OCI-LY1 (cell line): ENCODE results near the gene DHRS3.

Experiments used
- H2AFZ ChIP-seq: fragments of 200-600 bp; sonication (generic), shearing (Covaris generic); 2 replicates; pipeline ENCODE4 v1.6.0; 2014; ENCODE audit warnings: antibody characterized with exemption, mild to moderate bottlenecking, low read length
- H3F3A ChIP-seq: fragments of 200-600 bp; sonication (generic), shearing (Covaris generic); 2 replicates; pipeline ENCODE4 v1.6.0; 2014; ENCODE audit warnings: mild to moderate bottlenecking, antibody characterized with exemption, low read length, moderate library complexity; ENCODE audit not compliant: insufficient read depth
- H3K27ac ChIP-seq: fragments of 200-600 bp; sonication (generic); 2 replicates; pipeline ENCODE4 v1.5.1; 2014; ENCODE audit warnings: low read length, mixed run types, mild to moderate bottlenecking, low read depth; ENCODE audit not compliant: poor library complexity, severe bottlenecking
- H3K27me3 ChIP-seq: fragments of 200-600 bp; sonication (generic); 2 replicates; pipeline ENCODE4 v1.6.0; 2014; ENCODE audit warnings: antibody characterized with exemption, mild to moderate bottlenecking, low read length, moderate library complexity; ENCODE audit not compliant: insufficient read depth
- H3K36me3 ChIP-seq: fragments of 200-600 bp; sonication (generic); 2 replicates; pipeline ENCODE4 v1.6.1; 2014; ENCODE audit warnings: mild to moderate bottlenecking, antibody characterized with exemption, low read length, moderate library complexity, mixed read lengths; ENCODE audit not compliant: insufficient read depth
- H3K4me1 ChIP-seq: fragments of 200-600 bp; sonication (generic); 2 replicates; pipeline ENCODE4 v1.5.1; 2014; ENCODE audit warnings: mild to moderate bottlenecking, low read length, moderate library complexity; ENCODE audit not compliant: insufficient read depth, severe bottlenecking
- H3K4me2 ChIP-seq: fragments of 200-600 bp; sonication (generic), shearing (Covaris generic); 2 replicates; pipeline ENCODE4 v1.6.1; 2014; ENCODE audit warnings: low read length
- H3K4me3 ChIP-seq: fragments of 200-600 bp; sonication (generic); 2 replicates; pipeline ENCODE4 v1.5.1; 2014; ENCODE audit warnings: low read length, low read depth, mild to moderate bottlenecking, mixed read lengths; ENCODE audit not compliant: poor library complexity, severe bottlenecking
- H3K79me2 ChIP-seq: fragments of 200-600 bp; shearing (Covaris generic); 2 replicates; pipeline ENCODE4 v1.6.1; 2016; ENCODE audit warnings: mixed run types, low read length, mixed read lengths; ENCODE audit not compliant: insufficient read depth
- H3K9ac ChIP-seq: fragments of 200-600 bp; sonication (generic), shearing (Covaris generic); 2 replicates; pipeline ENCODE4 v1.6.1; 2014; ENCODE audit warnings: mild to moderate bottlenecking, low read length, mixed read lengths
- H3K9me2 ChIP-seq: fragments of 200-600 bp; sonication (generic), shearing (Covaris generic); 2 replicates; pipeline ENCODE4 v1.6.1; 2014; ENCODE audit warnings: low read depth, mild to moderate bottlenecking, low read length, mixed read lengths
- H3K9me3 ChIP-seq: fragments of 200-600 bp; shearing (Covaris generic); 2 replicates; pipeline ENCODE4 v1.6.1; 2014; ENCODE audit warnings: low read length, mixed read lengths
- H4K20me1 ChIP-seq: fragments of 200-600 bp; sonication (generic), shearing (Covaris generic); 2 replicates; pipeline ENCODE4 v1.6.0; 2016; ENCODE audit warnings: mild to moderate bottlenecking, low read length; ENCODE audit not compliant: insufficient read depth
- CTCF ChIP-seq: fragments of 200-600 bp; sonication (generic), shearing (Covaris generic); IDR thresholded peaks from 2 replicates; pipeline ENCODE4 v1.5.1; 2017; ENCODE audit warnings: mild to moderate bottlenecking, antibody characterized with exemption, low read length, moderate library complexity, mixed read lengths
- EZH2 ChIP-seq: fragments of 200-600 bp; sonication (generic), shearing (Covaris generic); IDR thresholded peaks from 2 replicates; pipeline ENCODE4 v1.8.0; 2017; ENCODE audit warnings: borderline replicate concordance, mixed run types, mild to moderate bottlenecking, antibody characterized with exemption, low read length, moderate library complexity, mixed read lengths

The DHRS3 gene

GRCh38 chr1:12637693-12638092 is 19.7 kb upstream of the DHRS3 start:
- Histone ChIP-seq H3K4me1 (no peaks in the 10 kb centered on the region), H4K20me1 (no peaks in the 10 kb centered on the region), H3K9ac (no peak overlapping the region), H3K27ac (no peak overlapping the region), H2AFZ (no peak overlapping the region), H3K4me3 (no peak overlapping the region), H3K79me2 (no peaks in the 10 kb centered on the region), H3K9me2 (no peaks in the 10 kb centered on the region), H3F3A (no peaks in the 10 kb centered on the region), H3K36me3 (no peaks in the 10 kb centered on the region), H3K27me3 (no peaks in the 10 kb centered on the region), H3K9me3 (peaks cover 10% of the 10 kb centered on the region), H3K4me2 (no peak overlapping the region)
- TF ChIP-seq CTCF: no peak

GRCh38 chr1:12636098-12636950 is 18.3 kb upstream of the DHRS3 start:
- H3K4me1 ChIP-seq: no peaks in the 10 kb centered on the region
- H3K27me3 ChIP-seq: no peaks in the 10 kb centered on the region
- H3K9ac ChIP-seq: no peak overlapping the region
- no peak for TF ChIP-seq CTCF
- TF ChIP-seq EZH2: no peak
- H2AFZ ChIP-seq: no peak overlapping the region
- H3K4me3 ChIP-seq: no peak overlapping the region
- no peak overlapping the region for H3K27ac ChIP-seq
- H4K20me1 ChIP-seq: no peaks in the 10 kb centered on the region
- peaks cover 10% of the 10 kb centered on the region for H3K9me3 ChIP-seq
- H3K79me2 ChIP-seq: no peaks in the 10 kb centered on the region
- no peaks in the 10 kb centered on the region for H3F3A ChIP-seq
- H3K9me2 ChIP-seq: no peaks in the 10 kb centered on the region
- H3K4me2 ChIP-seq: no peak overlapping the region
- H3K36me3 ChIP-seq: no peaks in the 10 kb centered on the region

- Histone ChIP-seq H2AFZ (no peak overlapping the region), H3K4me1 (no peaks in the 10 kb centered on the region), H3K27me3 (no peaks in the 10 kb centered on the region), H3K79me2 (no peaks in the 10 kb centered on the region), H3K9me2 (no peaks in the 10 kb centered on the region), H3K4me2 (no peak overlapping the region), H3K9ac (no peak overlapping the region), H3F3A (no peaks in the 10 kb centered on the region), H3K9me3 (no peaks in the 10 kb centered on the region), H3K27ac (no peak overlapping the region), H3K36me3 (no peaks in the 10 kb centered on the region), H4K20me1 (no peaks in the 10 kb centered on the region), H3K4me3 (no peak overlapping the region)
- TF ChIP-seq CTCF (no peak), EZH2 (no peak)
Measured at GRCh38 chr1:12634696-12635202, 16.7 kb upstream of the DHRS3 start.
